ENCODE measurements around the gene IP6K3. TPM values are rescaled to one million over a fixed set of nuclear protein-coding genes. Genes with fewer than 3 reads are reported as not detected.
A peak's percentile ranks its signal among the peaks of the same experiment; 100 is the strongest.

Gene IP6K3
- total RNA-seq, 1 donor from 2014 or later: 47.6 TPM

- ATAC-seq: peak; percentile 76
- DNase-seq (ENCODE audit: missing footprints): peak; percentile 81
- intact Hi-C loops (cut with DNase I): loop anchor here (1.0 to 2.0 kb wide), 2 partner anchors 15 to 18 kb away; no protein-coding TSS in a partner anchor
Observed at GRCh38 chr6:33746036-33746600, 587 bp downstream of the IP6K3 start.

- intact Hi-C loops (cut with DNase I): loop anchor here (2.0 kb wide), 1 partner anchor 35 kb away; the partner anchor contains the start of gene UQCC2
- DNase-seq (ENCODE audit: missing footprints) (peak; percentile 34), ATAC-seq (no peak)
Observed at GRCh38 chr6:33745548-33745947, 1.2 kb downstream of the IP6K3 start.

GRCh38 chr6:33744895-33745546, 1.7 kb downstream of the IP6K3 start:
- intact Hi-C loops (cut with DNase I): loop anchor here (2.0 kb wide), 1 partner anchor 34 kb away; the partner anchor contains the start of gene UQCC2
- peak; percentile 62 for DNase-seq (ENCODE audit: missing footprints)
- ATAC-seq: peak; percentile 5

GRCh38 chr6:33744001-33744848, 2.5 kb downstream of the IP6K3 start:
- intact Hi-C loops (cut with DNase I): loop anchor here (2.0 kb wide), 1 partner anchor 33 kb away; the partner anchor contains the start of gene UQCC2
- DNase-seq (ENCODE audit: missing footprints) (peak; percentile 68), ATAC-seq (peak; percentile 21)

GRCh38 chr6:33742837-33743236, 3.9 kb downstream of the IP6K3 start:
- DNase-seq (ENCODE audit: missing footprints) (peak; percentile 40), ATAC-seq (no peak)
- intact Hi-C loops (cut with DNase I): no loop called here

GRCh38 chr6:33742092-33742491, 4.6 kb downstream of the IP6K3 start:
- ATAC-seq (no peak), DNase-seq (ENCODE audit: missing footprints) (peak; percentile 64)
- intact Hi-C loops (cut with DNase I): no loop called here

- intact Hi-C loops (cut with DNase I): no loop called here
- peak; percentile 16 for DNase-seq (ENCODE audit: missing footprints)
- ATAC-seq: no peak
Observed at GRCh38 chr6:33740794-33741193, 5.9 kb downstream of the IP6K3 start.

- peak; percentile 68 for DNase-seq (ENCODE audit: missing footprints)
- intact Hi-C loops (cut with DNase I): no loop called here
Observed at GRCh38 chr6:33740204-33740608, 6.5 kb downstream of the IP6K3 start.

GRCh38 chr6:33739571-33739970, 7.1 kb downstream of the IP6K3 start:
- DNase-seq (ENCODE audit: missing footprints): peak; percentile 50
- ATAC-seq: no peak
- intact Hi-C loops (cut with DNase I): no loop called here

More at GRCh38 chr6:33740204-33740608, 6.5 kb downstream of the IP6K3 start:
- peak; percentile 21 for ATAC-seq

- DNase-seq (ENCODE audit: missing footprints) (no peak), ATAC-seq (no peak)
- intact Hi-C loops (cut with DNase I): no loop called here
Observed at GRCh38 chr6:33738879-33739278, 7.8 kb downstream of the IP6K3 start.

- intact Hi-C loops (cut with DNase I): no loop called here
- peak; percentile 31 for DNase-seq (ENCODE audit: missing footprints)
- ATAC-seq: no peak
Observed at GRCh38 chr6:33738153-33738552, 8.6 kb downstream of the IP6K3 start.

- peak; percentile 74 for DNase-seq (ENCODE audit: missing footprints)
- intact Hi-C loops (cut with DNase I): no loop called here
- ATAC-seq: peak; percentile 82
Observed at GRCh38 chr6:33737267-33738026, 9.3 kb downstream of the IP6K3 start.

GRCh38 chr6:33735216-33735615, 11.5 kb downstream of the IP6K3 start:
- ATAC-seq (no peak), DNase-seq (ENCODE audit: missing footprints) (peak; percentile 58)
- intact Hi-C loops (cut with DNase I): no loop called here

GRCh38 chr6:33733709-33734007, 13.0 kb downstream of the IP6K3 start:
- DNase-seq (ENCODE audit: missing footprints) (no peak), ATAC-seq (no peak)

GRCh38 chr6:33732817-33733708, 13.6 kb downstream of the IP6K3 start:
- intact Hi-C loops (cut with DNase I): no loop called here
- DNase-seq (ENCODE audit: missing footprints): no peak
- ATAC-seq: no peak

More at GRCh38 chr6:33733709-33734007, 13.0 kb downstream of the IP6K3 start:
- intact Hi-C loops (cut with DNase I): no loop called here

- intact Hi-C loops (cut with DNase I): no loop called here
- ATAC-seq: no peak
- no peak for DNase-seq (ENCODE audit: missing footprints)
Observed at GRCh38 chr6:33732385-33732784, 14.3 kb downstream of the IP6K3 start.

GRCh38 chr6:33731751-33732282, 14.9 kb downstream of the IP6K3 start:
- DNase-seq (ENCODE audit: missing footprints) (no peak), ATAC-seq (peak; percentile 38)
- intact Hi-C loops (cut with DNase I): no loop called here

- DNase-seq (ENCODE audit: missing footprints) (no peak), ATAC-seq (no peak)
- intact Hi-C loops (cut with DNase I): no loop called here
Observed at GRCh38 chr6:33731035-33731434, 15.7 kb downstream of the IP6K3 start.

Data from Right ventricle myocardium inferior (tissue), 1 donor.